ENCODE results near the gene HSPB6.

- TF ChIP-seq CTCF (conservative IDR thresholded peaks at IDR 0.05; ENCODE audit: low read length) = no peak
- TF ChIP-seq EZH2phosphoT487 (IDR thresholded peaks at IDR 0.05; ENCODE audit: borderline replicate concordance) = no peak
Observed at GRCh38 chr19:35717665-35718344, 39.0 kb downstream of the HSPB6 start, which contains the start of gene KMT2B.
